ENCODE results near the gene GOLGA8B. TPM values are rescaled to one million over a fixed set of nuclear protein-coding genes. Genes with fewer than 3 reads are reported as not detected.
A peak's percentile ranks its signal among the peaks of the same experiment; 100 is the strongest.

The GOLGA8B gene
- total RNA-seq, 1 donor from 2014 or later = 45.2 TPM

GRCh38 chr15:34610354-34610753 is 26.9 kb upstream of the GOLGA8B start:
- no peak overlapping the region for H3K4me3 ChIP-seq (ENCODE audit: low read depth, low read length)
- H3K27me3 ChIP-seq (ENCODE audit: control insufficient read depth, insufficient read depth, low read length) = no peaks in the 10 kb centered on the region
- H3K36me3 ChIP-seq (ENCODE audit: control insufficient read depth, insufficient read depth, low read length) = no peaks in the 10 kb centered on the region
- peak; percentile 37 for TF ChIP-seq CTCF (IDR thresholded peaks at IDR 0.05; ENCODE audit: insufficient read depth, low read length, poor library complexity, severe bottlenecking)
- no peak for DNase-seq (ENCODE audit: low read depth)

DNA sequence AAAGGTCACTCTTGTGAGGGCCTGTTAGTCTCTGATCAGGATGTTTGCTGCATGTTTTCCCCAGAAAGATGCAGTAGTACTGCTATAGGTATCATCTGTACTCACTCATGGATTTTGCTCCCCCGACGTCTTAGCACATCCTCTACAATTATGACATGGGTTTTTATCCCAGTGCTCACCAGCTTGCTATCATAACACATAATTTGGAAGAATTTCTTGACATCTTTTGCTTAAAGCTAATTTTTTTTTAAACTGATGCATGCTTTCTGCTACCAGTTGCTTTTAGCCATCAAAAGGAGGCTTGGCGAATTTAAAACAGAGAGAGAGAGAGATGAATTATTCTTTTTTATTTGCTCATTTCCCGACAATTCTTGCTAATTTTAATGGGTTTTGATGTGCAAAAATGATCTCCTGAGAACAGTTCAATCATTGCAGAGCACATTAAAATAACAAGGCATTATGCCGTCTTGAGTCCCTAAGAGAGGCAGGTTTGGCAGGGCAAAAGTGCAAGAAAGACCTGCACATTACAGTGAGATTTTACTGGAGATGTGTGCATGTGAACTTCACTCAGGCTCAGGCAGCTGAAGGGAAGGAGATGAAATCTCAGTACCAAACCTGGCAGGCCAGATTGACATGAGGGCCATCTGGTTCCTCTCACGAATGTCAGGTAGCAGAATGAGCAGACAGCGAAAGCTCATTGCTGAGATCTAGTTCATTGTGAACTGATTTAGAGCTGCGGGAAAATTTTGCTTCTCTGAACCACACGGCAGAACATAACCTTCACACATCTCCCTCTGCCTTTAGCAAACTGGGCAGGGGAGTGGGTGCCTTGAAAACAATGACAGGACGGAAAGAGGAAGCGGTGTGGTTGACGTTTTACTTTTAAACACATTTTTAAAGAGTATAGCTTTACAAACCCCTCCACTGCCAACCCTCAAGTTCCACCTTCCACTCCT is 25.9 kb upstream of the GOLGA8B start:
- no peak overlapping the region for H3K4me3 ChIP-seq (ENCODE audit: low read depth, low read length)
- H3K36me3 ChIP-seq (ENCODE audit: control insufficient read depth, insufficient read depth, low read length) = no peaks in the 10 kb centered on the region
- H3K27me3 ChIP-seq (ENCODE audit: control insufficient read depth, insufficient read depth, low read length) = no peaks in the 10 kb centered on the region
- DNase-seq (ENCODE audit: low read depth) = no peak
- no peak for TF ChIP-seq CTCF (IDR thresholded peaks at IDR 0.05; ENCODE audit: insufficient read depth, low read length, poor library complexity, severe bottlenecking)

DNA sequence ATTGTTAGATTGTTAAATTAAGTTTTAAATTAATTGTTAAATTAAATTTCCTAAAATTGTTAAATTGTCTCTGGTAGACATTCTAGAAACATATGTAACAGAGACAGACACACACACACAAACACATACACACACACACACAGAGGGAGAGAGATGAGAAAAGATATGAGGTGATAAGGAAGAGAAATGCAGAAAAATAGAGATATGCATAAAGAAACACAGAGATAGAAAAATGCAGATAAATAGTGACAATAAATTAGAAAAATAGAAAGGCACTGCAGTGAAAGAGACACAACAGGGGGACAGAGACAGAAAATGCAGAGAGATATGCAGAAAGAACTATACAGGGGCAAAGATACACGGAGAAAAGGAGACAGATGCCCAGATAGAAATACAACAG is 25.1 kb upstream of the GOLGA8B start:
- Histone ChIP-seq H3K4me3 (ENCODE audit: low read depth, low read length) (no peak overlapping the region), H3K27me3 (ENCODE audit: control insufficient read depth, insufficient read depth, low read length) (no peaks in the 10 kb centered on the region), H3K36me3 (ENCODE audit: control insufficient read depth, insufficient read depth, low read length) (no peaks in the 10 kb centered on the region)
- no peak for TF ChIP-seq CTCF (IDR thresholded peaks at IDR 0.05; ENCODE audit: insufficient read depth, low read length, poor library complexity, severe bottlenecking)
- no peak for DNase-seq (ENCODE audit: low read depth)

- TF ChIP-seq CTCF (IDR thresholded peaks at IDR 0.05; ENCODE audit: insufficient read depth, low read length, poor library complexity, severe bottlenecking) = no peak
- Histone ChIP-seq H3K27me3 (ENCODE audit: control insufficient read depth, insufficient read depth, low read length) (no peaks in the 10 kb centered on the region), H3K36me3 (ENCODE audit: control insufficient read depth, insufficient read depth, low read length) (no peaks in the 10 kb centered on the region), H3K4me3 (ENCODE audit: low read depth, low read length) (no peak overlapping the region)
- DNase-seq (ENCODE audit: low read depth) = no peak
Measured at GRCh38 chr15:34607832-34608231, 24.4 kb upstream of the GOLGA8B start.

DNA sequence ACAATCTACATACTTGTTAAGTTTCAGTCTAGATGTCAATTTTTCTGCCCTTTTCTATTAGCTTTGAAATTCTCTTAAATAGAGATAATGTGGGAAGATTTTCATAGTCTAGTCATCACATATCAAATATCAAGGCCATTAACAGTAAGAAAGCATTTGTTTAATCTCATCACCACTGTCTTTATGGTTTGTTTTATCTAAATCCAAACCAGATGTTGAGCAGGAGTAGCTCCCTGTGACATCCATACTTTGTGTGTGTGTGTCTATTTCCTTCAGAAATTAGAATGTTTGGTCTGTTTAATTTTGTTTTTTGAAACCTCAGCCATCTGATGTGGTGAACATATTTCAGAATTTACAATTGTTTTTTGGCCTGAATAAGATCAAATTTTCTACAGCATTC is 23.1 kb upstream of the GOLGA8B start:
- no peak for TF ChIP-seq CTCF (IDR thresholded peaks at IDR 0.05; ENCODE audit: insufficient read depth, low read length, poor library complexity, severe bottlenecking)
- no peaks in the 10 kb centered on the region for H3K27me3 ChIP-seq (ENCODE audit: control insufficient read depth, insufficient read depth, low read length)
- H3K4me3 ChIP-seq (ENCODE audit: low read depth, low read length) = no peak overlapping the region
- H3K36me3 ChIP-seq (ENCODE audit: control insufficient read depth, insufficient read depth, low read length) = no peaks in the 10 kb centered on the region
- no peak for DNase-seq (ENCODE audit: low read depth)
